Measurements from ENCODE around the gene MED27. TPM values are rescaled to one million over a fixed set of nuclear protein-coding genes. Genes with fewer than 3 reads are reported as not detected.

MED27 gene
- total RNA-seq, 1 donor from 2014 or later: 24.1 TPM

DNA sequence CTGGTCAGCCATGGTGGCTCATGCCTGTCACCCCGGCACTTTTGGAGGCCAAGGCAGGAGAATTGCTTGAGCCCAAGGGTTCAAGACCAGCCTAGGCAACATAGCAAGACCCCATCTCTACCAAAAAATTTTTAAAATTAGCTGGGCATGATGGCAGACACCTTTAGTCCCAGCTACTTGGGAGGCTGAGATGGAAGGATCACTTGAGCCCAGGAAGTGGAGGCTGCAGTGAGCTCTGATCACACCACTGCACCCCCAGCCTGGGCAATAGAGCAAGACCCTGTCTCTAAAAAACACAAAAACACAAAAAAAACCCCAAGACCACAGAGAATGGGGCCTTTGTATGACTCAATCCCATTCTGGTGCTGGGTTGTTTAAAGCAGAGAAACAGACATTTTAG is 44.0 kb downstream of the MED27 start:
- no peak for DNase-seq (ENCODE audit: extremely low spot score, unreplicated experiment)
- Mint-ChIP-seq H3K4me1 (ENCODE audit: unreplicated experiment) (peaks cover 22% of the 10 kb centered on the region), H3K9me3 (ENCODE audit: unreplicated experiment) (no peaks in the 10 kb centered on the region), H3K27ac (ENCODE audit: unreplicated experiment) (no peak overlapping the region), H3K27me3 (ENCODE audit: unreplicated experiment) (no peaks in the 10 kb centered on the region), H3K4me3 (ENCODE audit: unreplicated experiment) (no peak overlapping the region), H3K36me3 (ENCODE audit: unreplicated experiment) (peaks cover under 1% of the 10 kb centered on the region)
- TF ChIP-seq, protein P1, sequence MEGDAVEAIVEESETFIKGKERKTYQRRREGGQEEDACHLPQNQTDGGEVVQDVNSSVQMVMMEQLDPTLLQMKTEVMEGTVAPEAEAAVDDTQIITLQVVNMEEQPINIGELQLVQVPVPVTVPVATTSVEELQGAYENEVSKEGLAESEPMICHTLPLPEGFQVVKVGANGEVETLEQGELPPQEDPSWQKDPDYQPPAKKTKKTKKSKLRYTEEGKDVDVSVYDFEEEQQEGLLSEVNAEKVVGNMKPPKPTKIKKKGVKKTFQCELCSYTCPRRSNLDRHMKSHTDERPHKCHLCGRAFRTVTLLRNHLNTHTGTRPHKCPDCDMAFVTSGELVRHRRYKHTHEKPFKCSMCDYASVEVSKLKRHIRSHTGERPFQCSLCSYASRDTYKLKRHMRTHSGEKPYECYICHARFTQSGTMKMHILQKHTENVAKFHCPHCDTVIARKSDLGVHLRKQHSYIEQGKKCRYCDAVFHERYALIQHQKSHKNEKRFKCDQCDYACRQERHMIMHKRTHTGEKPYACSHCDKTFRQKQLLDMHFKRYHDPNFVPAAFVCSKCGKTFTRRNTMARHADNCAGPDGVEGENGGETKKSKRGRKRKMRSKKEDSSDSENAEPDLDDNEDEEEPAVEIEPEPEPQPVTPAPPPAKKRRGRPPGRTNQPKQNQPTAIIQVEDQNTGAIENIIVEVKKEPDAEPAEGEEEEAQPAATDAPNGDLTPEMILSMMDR (IDR thresholded peaks at IDR 0.05): no peak

DNA sequence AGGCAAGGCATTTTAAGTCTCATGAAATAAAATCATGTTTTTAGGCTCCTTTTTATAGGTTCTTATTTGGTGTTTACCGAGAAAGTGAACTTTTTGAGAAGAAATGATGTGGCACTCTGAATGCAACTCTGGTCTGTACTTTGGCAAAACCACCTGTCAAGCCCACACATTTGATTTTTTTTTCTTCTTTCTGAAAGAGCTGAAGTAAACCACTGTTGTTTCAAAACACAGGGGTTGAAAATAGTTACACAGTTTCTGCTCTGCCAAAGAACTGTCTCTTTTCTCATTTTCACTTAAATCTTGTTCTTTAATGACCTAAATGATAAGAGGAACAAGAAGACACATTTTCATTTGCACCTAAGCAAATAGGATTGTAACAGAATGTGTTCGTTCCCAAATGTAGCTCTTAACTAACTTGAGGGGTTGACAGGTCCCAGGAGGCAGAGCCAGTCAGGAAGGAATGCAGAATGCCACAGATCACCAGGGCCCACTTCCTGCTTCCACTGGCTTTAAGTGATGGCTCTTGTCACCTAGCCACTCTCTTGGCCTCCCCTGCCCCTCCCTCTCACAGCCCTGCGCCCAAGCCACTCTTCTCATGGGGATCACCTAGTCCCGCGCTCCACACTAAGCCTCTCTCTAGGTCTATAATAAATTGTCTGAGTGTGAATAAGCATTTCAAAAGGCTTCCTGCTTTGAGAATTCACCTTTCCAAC is 47.3 kb downstream of the MED27 start:
- H3K27ac Mint-ChIP-seq (ENCODE audit: unreplicated experiment): no peak overlapping the region
- no peak for DNase-seq (ENCODE audit: extremely low spot score, unreplicated experiment)
- no peaks in the 10 kb centered on the region for H3K36me3 Mint-ChIP-seq (ENCODE audit: unreplicated experiment)
- peaks cover 30% of the 10 kb centered on the region for H3K4me1 Mint-ChIP-seq (ENCODE audit: unreplicated experiment)
- no peaks in the 10 kb centered on the region for H3K9me3 Mint-ChIP-seq (ENCODE audit: unreplicated experiment)
- TF ChIP-seq, protein P1 (IDR thresholded peaks at IDR 0.05): no peak
- H3K4me3 Mint-ChIP-seq (ENCODE audit: unreplicated experiment): no peak overlapping the region
- H3K27me3 Mint-ChIP-seq (ENCODE audit: unreplicated experiment): no peaks in the 10 kb centered on the region

DNA sequence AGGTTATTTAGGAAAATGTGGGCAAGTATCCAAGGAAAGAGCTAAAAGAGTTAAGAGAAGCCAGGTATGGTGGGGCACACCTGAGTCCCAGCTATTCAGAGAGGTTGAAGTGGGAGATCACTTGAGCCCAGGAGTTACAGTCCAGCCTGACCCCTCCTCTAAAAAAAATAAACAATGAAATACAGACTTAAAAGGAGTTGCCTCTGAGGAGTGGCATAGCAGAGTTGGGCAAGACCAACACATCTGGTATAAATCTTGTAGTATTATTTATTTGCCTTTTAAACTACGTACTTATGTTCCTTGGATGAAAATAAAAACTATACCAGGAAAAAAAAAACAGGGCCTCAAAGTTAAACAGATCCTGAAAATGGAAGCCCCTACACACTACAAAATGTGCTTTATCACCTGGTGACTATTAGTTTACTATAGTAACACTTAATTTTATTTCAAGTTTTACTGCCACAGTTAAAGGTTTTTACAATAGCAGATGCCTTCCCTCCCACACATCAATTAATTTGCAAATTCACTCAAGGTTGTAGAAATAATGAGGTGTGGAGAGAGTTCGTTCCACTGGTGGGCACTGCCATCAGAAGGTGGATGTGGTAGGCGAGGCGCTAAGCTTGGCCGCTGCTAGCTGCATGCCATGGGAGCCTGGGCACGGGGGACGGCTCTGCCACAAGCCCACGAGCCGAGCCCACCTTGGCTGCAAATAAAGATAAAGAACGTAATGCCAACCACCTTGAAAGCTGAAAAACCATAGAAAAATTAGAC is 48.0 kb downstream of the MED27 start:
- Mint-ChIP-seq H3K27ac (ENCODE audit: unreplicated experiment) (no peak overlapping the region), H3K4me1 (ENCODE audit: unreplicated experiment) (peaks cover 37% of the 10 kb centered on the region), H3K36me3 (ENCODE audit: unreplicated experiment) (no peaks in the 10 kb centered on the region), H3K9me3 (ENCODE audit: unreplicated experiment) (no peaks in the 10 kb centered on the region), H3K27me3 (ENCODE audit: unreplicated experiment) (no peaks in the 10 kb centered on the region), H3K4me3 (ENCODE audit: unreplicated experiment) (no peak overlapping the region)
- TF ChIP-seq, protein P1 (IDR thresholded peaks at IDR 0.05): no peak
- no peak for DNase-seq (ENCODE audit: extremely low spot score, unreplicated experiment)

DNA sequence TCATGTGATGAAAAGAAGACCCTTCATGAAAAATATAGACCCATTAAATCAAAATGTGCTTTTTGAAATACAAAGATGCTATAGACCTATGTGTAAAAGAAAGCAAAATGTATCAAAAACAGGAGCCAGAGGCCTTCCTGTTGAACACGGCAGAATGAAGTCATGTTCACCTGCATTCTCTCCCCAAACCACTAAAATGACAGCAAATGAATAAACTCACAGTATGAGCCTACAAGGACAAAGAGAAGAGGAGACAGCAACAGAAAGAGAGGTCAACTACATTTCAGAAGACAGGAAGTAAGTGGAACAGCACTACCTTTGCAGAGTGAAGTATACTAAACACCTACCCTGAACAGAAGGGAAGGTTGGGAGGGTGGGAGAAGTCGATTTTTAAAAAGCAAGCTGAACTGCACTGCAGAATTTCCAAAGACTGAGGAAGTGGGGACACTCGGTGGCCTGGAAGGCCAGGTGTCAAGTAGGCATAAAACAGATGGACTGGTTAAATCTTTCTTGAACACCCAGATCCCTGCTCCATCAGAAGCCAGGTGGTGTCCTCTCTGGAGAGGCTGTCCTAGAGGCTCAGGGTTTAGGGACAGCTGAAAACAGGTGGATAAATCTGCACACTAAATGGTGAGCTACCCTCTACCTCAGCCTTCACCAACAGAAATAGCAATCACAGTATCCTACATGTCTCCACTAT is 48.9 kb downstream of the MED27 start:
- Mint-ChIP-seq H3K4me3 (ENCODE audit: unreplicated experiment) (no peak overlapping the region), H3K36me3 (ENCODE audit: unreplicated experiment) (no peaks in the 10 kb centered on the region), H3K27ac (ENCODE audit: unreplicated experiment) (no peak overlapping the region), H3K9me3 (ENCODE audit: unreplicated experiment) (no peaks in the 10 kb centered on the region), H3K4me1 (ENCODE audit: unreplicated experiment) (peaks cover 44% of the 10 kb centered on the region), H3K27me3 (ENCODE audit: unreplicated experiment) (no peaks in the 10 kb centered on the region)
- TF ChIP-seq, protein P1 (IDR thresholded peaks at IDR 0.05): no peak
- DNase-seq (ENCODE audit: extremely low spot score, unreplicated experiment): no peak

Data from osteocyte (in vitro differentiated cells).